GM19025 (cell line): Measurements from ENCODE around the gene ZNF547.
"Not testable (repeated sequence)": the region's sequence is repeated elsewhere in the genome, so short reads cannot be mapped to it uniquely, and the experiment has no call there.

Experiments used
- ATAC-seq: cut with Tn5 transposase; IDR thresholded peaks from one replicate; pipeline ENCODE4 v1.9.1; 2021; ENCODE audit warnings: mild to moderate bottlenecking, low read depth, moderate library complexity; ENCODE audit not compliant: unreplicated experiment

Gene ZNF547

GRCh38 chr19:57366776-57367175, 3.4 kb downstream of the ZNF547 start:
- no peak for ATAC-seq

GRCh38 chr19:57374179-57374578, 10.8 kb downstream of the ZNF547 start:
- ATAC-seq = no peak

- not testable (repeated sequence) for ATAC-seq
Observed at GRCh38 chr19:57374647-57375046, 11.3 kb downstream of the ZNF547 start.

- ATAC-seq = no peak
Observed at GRCh38 chr19:57376151-57376550, 12.8 kb downstream of the ZNF547 start.

GRCh38 chr19:57377498-57378146, 14.3 kb downstream of the ZNF547 start:
- no peak for ATAC-seq

GRCh38 chr19:57380923-57381322, 17.6 kb downstream of the ZNF547 start:
- ATAC-seq = no peak

GRCh38 chr19:57382806-57383488, 19.6 kb downstream of the ZNF547 start:
- ATAC-seq = no peak

GRCh38 chr19:57389194-57389729, 25.9 kb downstream of the ZNF547 start:
- ATAC-seq = no peak

GRCh38 chr19:57389730-57390598, 26.6 kb downstream of the ZNF547 start, which contains the start of gene ZNF548:
ZNF548 (plus strand) TSS chr19:57389854; CDS start chr19:57390100, 246 bp downstream.
- peak; percentile 99 for ATAC-seq

- ATAC-seq = no peak
Observed at GRCh38 chr19:57395710-57396109, 32.4 kb downstream of the ZNF547 start.

- ATAC-seq = no peak
Observed at GRCh38 chr19:57398868-57399267, 35.5 kb downstream of the ZNF547 start.

GRCh38 chr19:57403737-57404563, 40.6 kb downstream of the ZNF547 start:
- no peak for ATAC-seq

- ATAC-seq = no peak
Observed at GRCh38 chr19:57406516-57407123, 43.3 kb downstream of the ZNF547 start.

- peak; percentile 96 for ATAC-seq
Observed at GRCh38 chr19:57410877-57411671, 47.7 kb downstream of the ZNF547 start, which contains the start of gene ZNF17. ZNF17 (plus strand) TSS chr19:57411161; CDS start chr19:57413616, 2,455 bp downstream.

GRCh38 chr19:57419439-57419838, 56.1 kb downstream of the ZNF547 start:
- no peak for ATAC-seq

GRCh38 chr19:57421037-57421436, 57.7 kb downstream of the ZNF547 start:
- ATAC-seq = no peak
